SK-N-SH treated with all-trans-retinoic acid at 6 μM for 48 hours (cell line): ENCODE data around the gene NPAS3.

Source experiments
- ATAC-seq: fragments of 200-7000 bp; cut with Tn5 transposase; 3 replicates; pipeline ENCODE4 v1.9.1; 2020; ENCODE audit warnings: mild to moderate bottlenecking, moderate library complexity
- ARNTL ChIP-seq: fragments of 450-650 bp; formaldehyde crosslinking; IDR thresholded peaks from 2 replicates; pipeline ENCODE4 v1.5.0; 2020; ENCODE audit warnings: low read depth, mild to moderate bottlenecking, moderate library complexity, borderline replicate concordance
- CSDC2 ChIP-seq: fragments of 250-450 bp; sonication (Bioruptor Pico); IDR thresholded peaks from 2 replicates; pipeline ENCODE4 v1.5.0; 2020; ENCODE audit warnings: mild to moderate bottlenecking, moderate library complexity
- ESRRG ChIP-seq: fragments of 250-450 bp; sonication (Bioruptor Pico); IDR thresholded peaks from 2 replicates; pipeline ENCODE4 v1.6.1; 2021; ENCODE audit warnings: mild to moderate bottlenecking
- ISL1 ChIP-seq: fragments of 250-450 bp; sonication (Bioruptor Pico); IDR thresholded peaks from 2 replicates; pipeline ENCODE4 v2.1.2; 2022; ENCODE audit warnings: mild to moderate bottlenecking, moderate library complexity
- POU6F1 ChIP-seq: fragments of 250-450 bp; sonication (Bioruptor Pico); IDR thresholded peaks from 2 replicates; pipeline ENCODE4 v1.8.0; 2021; ENCODE audit warnings: low read depth, mild to moderate bottlenecking, moderate library complexity, borderline replicate concordance
- PPARA ChIP-seq: fragments of 250-450 bp; sonication (Bioruptor Pico); IDR thresholded peaks from 2 replicates; pipeline ENCODE4 v1.5.0; 2020; ENCODE audit warnings: mild to moderate bottlenecking, borderline replicate concordance
- RARB ChIP-seq: fragments of 250-450 bp; sonication (Bioruptor Pico); IDR thresholded peaks from 2 replicates; pipeline ENCODE4 v1.8.0; 2021; ENCODE audit warnings: mild to moderate bottlenecking, moderate library complexity
- SNAI2 ChIP-seq: fragments of 250-450 bp; sonication (Bioruptor Pico); IDR thresholded peaks from 2 replicates; pipeline ENCODE4 v1.5.0; 2020; ENCODE audit warnings: mild to moderate bottlenecking, moderate library complexity
- TCF4 ChIP-seq: fragments of 250-450 bp; sonication (Bioruptor Pico); IDR thresholded peaks from 2 replicates; pipeline ENCODE4 v1.8.0; 2021; ENCODE audit warnings: mild to moderate bottlenecking, moderate library complexity, borderline replicate concordance
- TOX ChIP-seq: fragments of 250-450 bp; sonication (Bioruptor Pico); IDR thresholded peaks from 2 replicates; pipeline ENCODE4 v1.8.0; 2021; ENCODE audit warnings: mild to moderate bottlenecking, moderate library complexity, borderline replicate concordance
- TSHZ2 ChIP-seq: fragments of 250-450 bp; sonication (Bioruptor Pico); IDR thresholded peaks from 2 replicates; pipeline ENCODE4 v1.5.0; 2020; ENCODE audit warnings: mild to moderate bottlenecking, moderate library complexity
- ZC3H10 ChIP-seq: fragments of 250-450 bp; sonication (Bioruptor Pico); IDR thresholded peaks from 2 replicates; pipeline ENCODE4 v1.5.1; 2021; ENCODE audit warnings: mild to moderate bottlenecking, moderate library complexity
- ZFP3 ChIP-seq: fragments of 250-450 bp; sonication (Bioruptor Pico); IDR thresholded peaks from 2 replicates; pipeline ENCODE4 v1.5.0; 2020; ENCODE audit warnings: mild to moderate bottlenecking, moderate library complexity
- ZFP30 ChIP-seq: fragments of 450-650 bp; formaldehyde crosslinking; IDR thresholded peaks from 2 replicates; pipeline ENCODE4 v1.5.0; 2022; ENCODE audit warnings: mild to moderate bottlenecking, moderate library complexity
- ZNF565 ChIP-seq: fragments of 450-650 bp; formaldehyde crosslinking; conservative IDR thresholded peaks from 2 replicates; pipeline ENCODE4 v1.5.0; 2020; ENCODE audit warnings: low read depth, mild to moderate bottlenecking, moderate library complexity
- ZNF70 ChIP-seq: fragments of 450-650 bp; formaldehyde crosslinking; IDR thresholded peaks from 2 replicates; pipeline ENCODE4 v1.5.0; 2020; ENCODE audit warnings: mild to moderate bottlenecking, moderate library complexity
- ZNF8 ChIP-seq: fragments of 450-650 bp; formaldehyde crosslinking; IDR thresholded peaks from 2 replicates; pipeline ENCODE4 v1.5.0; 2020; ENCODE audit warnings: mild to moderate bottlenecking, moderate library complexity
- TF ChIP-seq, protein P1 (sequence below): fragments of 250-450 bp; sonication (Bioruptor Pico); IDR thresholded peaks from 2 replicates; pipeline ENCODE4 v1.5.1; 2020; ENCODE audit warnings: low read depth, mild to moderate bottlenecking, moderate library complexity
- TF ChIP-seq, protein P2 (sequence below): fragments of 250-450 bp; sonication (Bioruptor Pico); IDR thresholded peaks from 2 replicates; pipeline ENCODE4 v1.8.0; 2020; ENCODE audit warnings: mild to moderate bottlenecking, moderate library complexity, borderline replicate concordance

Gene NPAS3

GRCh38 chr14:33534632-33535031, 596.0 kb downstream of the NPAS3 start:
- ATAC-seq: peak; percentile 54
- TF ChIP-seq PPARA (CRISPR knock-in tag) (no peak), POU6F1 (CRISPR knock-in tag) (no peak), SNAI2 (CRISPR knock-in tag) (no peak), TCF4 (CRISPR knock-in tag) (no peak), CSDC2 (CRISPR knock-in tag) (no peak), ZFP30 (CRISPR knock-in tag) (no peak), ISL1 (CRISPR knock-in tag) (no peak), TOX (CRISPR knock-in tag) (no peak), ZC3H10 (no peak)

DNA sequence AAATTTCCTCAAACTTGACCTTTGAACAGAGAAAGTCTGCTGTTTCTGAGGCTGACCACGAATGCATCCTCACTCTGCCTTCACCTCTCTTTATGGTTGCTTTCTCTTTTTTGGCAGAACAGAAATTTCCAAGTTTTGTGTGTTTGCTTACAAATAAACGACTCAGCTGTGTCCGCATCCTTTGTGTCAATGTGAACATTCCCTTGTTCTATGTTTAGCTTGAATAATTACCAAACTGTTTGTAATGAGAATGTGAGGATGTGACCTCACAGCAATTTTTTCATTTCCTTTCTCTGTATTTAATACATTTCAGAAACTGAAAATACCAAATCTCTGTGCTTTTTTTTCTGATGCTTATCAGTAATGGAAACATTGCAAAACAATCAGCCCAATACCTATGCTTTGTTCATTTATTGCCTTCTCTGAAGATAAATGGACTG, 601.3 kb downstream of the NPAS3 start:
- ATAC-seq: no peak
- TF ChIP-seq TOX (CRISPR knock-in tag): no peak
- TF ChIP-seq, all 23 proteins: peak for 0

DNA sequence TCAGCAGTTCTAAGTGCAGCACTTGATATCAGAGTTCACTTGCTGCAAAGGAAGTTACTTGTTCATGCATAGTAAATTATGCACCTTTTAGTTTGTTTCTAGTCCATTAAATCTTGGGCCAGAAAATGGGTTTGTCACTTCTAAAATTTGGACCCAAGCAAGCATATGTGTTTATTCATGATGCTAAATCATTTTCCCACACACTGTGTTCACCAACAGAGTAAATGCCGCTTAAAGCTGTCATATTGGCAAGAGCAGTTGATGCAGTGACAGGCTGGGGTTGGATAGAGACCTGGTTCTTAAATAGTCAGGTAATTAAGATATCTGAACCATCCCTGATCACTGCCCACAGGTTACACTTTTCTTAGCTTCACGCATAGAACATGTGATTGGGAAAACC, 602.5 kb downstream of the NPAS3 start:
- TF ChIP-seq, protein P1, sequence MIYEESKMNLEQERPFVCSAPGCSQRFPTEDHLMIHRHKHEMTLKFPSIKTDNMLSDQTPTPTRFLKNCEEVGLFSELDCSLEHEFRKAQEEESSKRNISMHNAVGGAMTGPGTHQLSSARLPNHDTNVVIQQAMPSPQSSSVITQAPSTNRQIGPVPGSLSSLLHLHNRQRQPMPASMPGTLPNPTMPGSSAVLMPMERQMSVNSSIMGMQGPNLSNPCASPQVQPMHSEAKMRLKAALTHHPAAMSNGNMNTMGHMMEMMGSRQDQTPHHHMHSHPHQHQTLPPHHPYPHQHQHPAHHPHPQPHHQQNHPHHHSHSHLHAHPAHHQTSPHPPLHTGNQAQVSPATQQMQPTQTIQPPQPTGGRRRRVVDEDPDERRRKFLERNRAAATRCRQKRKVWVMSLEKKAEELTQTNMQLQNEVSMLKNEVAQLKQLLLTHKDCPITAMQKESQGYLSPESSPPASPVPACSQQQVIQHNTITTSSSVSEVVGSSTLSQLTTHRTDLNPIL (CRISPR knock-in tag): no peak
- no peak for TF ChIP-seq CSDC2 (CRISPR knock-in tag)
- no peak for TF ChIP-seq TOX (CRISPR knock-in tag)
- TF ChIP-seq, protein P2, sequence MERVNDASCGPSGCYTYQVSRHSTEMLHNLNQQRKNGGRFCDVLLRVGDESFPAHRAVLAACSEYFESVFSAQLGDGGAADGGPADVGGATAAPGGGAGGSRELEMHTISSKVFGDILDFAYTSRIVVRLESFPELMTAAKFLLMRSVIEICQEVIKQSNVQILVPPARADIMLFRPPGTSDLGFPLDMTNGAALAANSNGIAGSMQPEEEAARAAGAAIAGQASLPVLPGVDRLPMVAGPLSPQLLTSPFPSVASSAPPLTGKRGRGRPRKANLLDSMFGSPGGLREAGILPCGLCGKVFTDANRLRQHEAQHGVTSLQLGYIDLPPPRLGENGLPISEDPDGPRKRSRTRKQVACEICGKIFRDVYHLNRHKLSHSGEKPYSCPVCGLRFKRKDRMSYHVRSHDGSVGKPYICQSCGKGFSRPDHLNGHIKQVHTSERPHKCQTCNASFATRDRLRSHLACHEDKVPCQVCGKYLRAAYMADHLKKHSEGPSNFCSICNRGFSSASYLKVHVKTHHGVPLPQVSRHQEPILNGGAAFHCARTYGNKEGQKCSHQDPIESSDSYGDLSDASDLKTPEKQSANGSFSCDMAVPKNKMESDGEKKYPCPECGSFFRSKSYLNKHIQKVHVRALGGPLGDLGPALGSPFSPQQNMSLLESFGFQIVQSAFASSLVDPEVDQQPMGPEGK (CRISPR knock-in tag): no peak
- ATAC-seq: no peak

GRCh38 chr14:33542338-33543287, 603.9 kb downstream of the NPAS3 start:
- TF ChIP-seq ZNF8 (CRISPR knock-in tag): no peak
- no peak for ATAC-seq

DNA sequence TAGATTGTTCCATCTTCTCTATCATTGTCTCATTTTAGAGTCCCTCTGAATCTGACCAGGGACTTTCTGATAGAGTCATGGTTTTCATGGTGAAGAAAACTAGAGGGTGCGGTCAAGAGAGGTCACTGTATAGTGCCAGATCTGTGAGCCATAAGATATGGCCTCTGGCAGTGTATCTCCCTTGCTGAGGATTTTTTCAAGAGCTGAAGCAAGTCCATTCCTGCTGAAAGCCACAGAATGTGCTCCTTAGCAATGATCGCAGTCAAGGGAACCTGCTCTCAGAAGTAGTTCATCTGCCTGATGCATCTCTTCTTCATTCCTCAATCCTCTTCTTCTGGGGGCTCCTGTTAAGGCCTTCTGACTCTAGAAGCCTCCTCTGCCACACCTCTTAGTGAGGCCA, 607.0 kb downstream of the NPAS3 start:
- no peak for TF ChIP-seq ZC3H10
- TF ChIP-seq ZFP3 (CRISPR knock-in tag): no peak
- TF ChIP-seq ARNTL (CRISPR knock-in tag): no peak
- no peak for TF ChIP-seq RARB
- no peak for TF ChIP-seq ZFP30 (CRISPR knock-in tag)
- no peak for TF ChIP-seq CSDC2 (CRISPR knock-in tag)
- TF ChIP-seq ZNF565 (CRISPR knock-in tag): no peak
- TF ChIP-seq, protein P2 (CRISPR knock-in tag): no peak
- no peak for TF ChIP-seq ESRRG (CRISPR knock-in tag)
- no peak for TF ChIP-seq ZNF70
- TF ChIP-seq ISL1 (CRISPR knock-in tag): no peak
- TF ChIP-seq SNAI2 (CRISPR knock-in tag): no peak
- TF ChIP-seq ZNF8 (CRISPR knock-in tag): no peak
- TF ChIP-seq, protein P1 (CRISPR knock-in tag): no peak
- TF ChIP-seq TSHZ2: no peak
- no peak for TF ChIP-seq POU6F1 (CRISPR knock-in tag)
- TF ChIP-seq PPARA (CRISPR knock-in tag): no peak
- no peak for ATAC-seq
